HL-60 (cell line): ENCODE measurements around the gene ASB8.

Experiments
- DNase-seq, 2 experiments: peaks; one replicate each; pipeline ENCODE4 v3.0.0-alpha.2; 2010 to 2020; ENCODE audit warnings: low read depth in 1 of 2, low spot score in 1 of 2
- H3K27ac ChIP-seq: fragments of 250-450 bp; sonication (Bioruptor Pico); replicated peaks from 2 replicates; pipeline ENCODE4 v1.5.1; 2020; ENCODE audit warnings: mild to moderate bottlenecking, moderate library complexity
- H3K27me3 ChIP-seq: fragments of 250-450 bp; sonication (Bioruptor Pico); 2 replicates; pipeline ENCODE4 v1.5.1; 2021; ENCODE audit warnings: mild to moderate bottlenecking, moderate library complexity; ENCODE audit not compliant: insufficient read depth, poor library complexity, severe bottlenecking
- H3K4me3 ChIP-seq: replicated peaks from 2 replicates; pipeline ENCODE4 v1.5.1; 2011; ENCODE audit warnings: mild to moderate bottlenecking, control low read depth, low read length; ENCODE audit not compliant: insufficient read depth
- GABPA ChIP-seq: IDR thresholded peaks from 2 replicates; pipeline ENCODE4 v1.6.1; 2012; ENCODE audit warnings: low read depth
- POLR2AphosphoS5 ChIP-seq: IDR thresholded peaks from 2 replicates; pipeline ENCODE4 v1.6.1; 2012; ENCODE audit warnings: low read depth
- SPI1 ChIP-seq: IDR thresholded peaks from 2 replicates; pipeline ENCODE4 v1.6.1; 2012; ENCODE audit warnings: low read depth, mild to moderate bottlenecking, borderline replicate concordance
- TF ChIP-seq, protein P1 (sequence below): IDR thresholded peaks from one replicate; pipeline ENCODE4 v1.5.1; 2011; ENCODE audit warnings: low read length, control low read depth, inconsistent platforms; ENCODE audit not compliant: insufficient read depth
- TF ChIP-seq, protein P2 (sequence below): IDR thresholded peaks from 2 replicates; pipeline ENCODE4 v1.6.1; 2012; ENCODE audit warnings: low read depth; ENCODE audit not compliant: insufficient replicate concordance

Gene ASB8

DNA sequence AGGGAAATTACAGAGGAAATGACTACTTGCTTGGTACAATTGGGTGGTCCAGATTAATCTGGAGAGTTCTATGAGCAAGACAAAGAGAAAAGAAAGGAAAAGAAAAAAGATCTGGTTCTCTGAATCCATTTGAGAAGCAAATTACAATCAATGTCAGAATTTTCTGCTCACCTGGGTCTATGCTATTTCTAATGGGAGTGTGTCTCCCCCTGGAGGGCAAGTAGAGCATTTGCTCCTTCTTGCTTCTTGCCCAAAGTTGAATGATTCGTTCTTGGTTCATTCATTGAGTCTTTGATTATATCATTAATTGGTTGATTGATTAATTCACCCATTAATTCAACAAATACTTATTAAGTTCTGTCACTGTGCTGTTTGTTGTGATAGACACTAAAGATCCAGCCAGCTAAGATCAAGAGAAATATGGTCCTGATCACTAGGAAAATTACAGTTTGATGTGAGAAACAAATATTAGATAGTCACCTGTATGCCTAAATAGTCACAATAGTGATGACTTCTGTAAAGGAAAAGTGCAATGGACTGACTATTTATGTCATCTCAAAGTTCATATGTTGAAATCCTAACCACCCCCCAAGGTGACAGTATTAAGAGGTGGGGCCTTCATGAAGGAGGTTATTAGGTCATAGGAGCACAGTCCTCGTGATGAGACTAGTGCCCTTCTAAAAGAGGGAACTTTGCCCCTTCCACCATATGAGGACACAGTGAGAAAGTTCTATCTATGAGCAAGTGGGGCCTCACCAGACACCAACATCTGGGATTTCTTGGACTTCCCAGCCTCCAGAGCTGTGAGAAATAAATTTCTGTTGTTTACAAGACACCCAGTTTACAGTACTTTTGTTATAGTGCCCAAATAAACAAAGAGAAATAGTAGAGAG lies 8.0 kb upstream of the ASB8 start:
- H3K4me3 ChIP-seq = no peak overlapping the region
- peak in 1 of 2 experiments; percentile 49 for DNase-seq
- no peak overlapping the region for H3K27ac ChIP-seq
- TF ChIP-seq POLR2AphosphoS5 (no peak), SPI1 (no peak), GABPA (no peak)
- TF ChIP-seq, protein P1, sequence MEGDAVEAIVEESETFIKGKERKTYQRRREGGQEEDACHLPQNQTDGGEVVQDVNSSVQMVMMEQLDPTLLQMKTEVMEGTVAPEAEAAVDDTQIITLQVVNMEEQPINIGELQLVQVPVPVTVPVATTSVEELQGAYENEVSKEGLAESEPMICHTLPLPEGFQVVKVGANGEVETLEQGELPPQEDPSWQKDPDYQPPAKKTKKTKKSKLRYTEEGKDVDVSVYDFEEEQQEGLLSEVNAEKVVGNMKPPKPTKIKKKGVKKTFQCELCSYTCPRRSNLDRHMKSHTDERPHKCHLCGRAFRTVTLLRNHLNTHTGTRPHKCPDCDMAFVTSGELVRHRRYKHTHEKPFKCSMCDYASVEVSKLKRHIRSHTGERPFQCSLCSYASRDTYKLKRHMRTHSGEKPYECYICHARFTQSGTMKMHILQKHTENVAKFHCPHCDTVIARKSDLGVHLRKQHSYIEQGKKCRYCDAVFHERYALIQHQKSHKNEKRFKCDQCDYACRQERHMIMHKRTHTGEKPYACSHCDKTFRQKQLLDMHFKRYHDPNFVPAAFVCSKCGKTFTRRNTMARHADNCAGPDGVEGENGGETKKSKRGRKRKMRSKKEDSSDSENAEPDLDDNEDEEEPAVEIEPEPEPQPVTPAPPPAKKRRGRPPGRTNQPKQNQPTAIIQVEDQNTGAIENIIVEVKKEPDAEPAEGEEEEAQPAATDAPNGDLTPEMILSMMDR = peak; percentile 72
- no peaks in the 10 kb centered on the region for H3K27me3 ChIP-seq

DNA sequence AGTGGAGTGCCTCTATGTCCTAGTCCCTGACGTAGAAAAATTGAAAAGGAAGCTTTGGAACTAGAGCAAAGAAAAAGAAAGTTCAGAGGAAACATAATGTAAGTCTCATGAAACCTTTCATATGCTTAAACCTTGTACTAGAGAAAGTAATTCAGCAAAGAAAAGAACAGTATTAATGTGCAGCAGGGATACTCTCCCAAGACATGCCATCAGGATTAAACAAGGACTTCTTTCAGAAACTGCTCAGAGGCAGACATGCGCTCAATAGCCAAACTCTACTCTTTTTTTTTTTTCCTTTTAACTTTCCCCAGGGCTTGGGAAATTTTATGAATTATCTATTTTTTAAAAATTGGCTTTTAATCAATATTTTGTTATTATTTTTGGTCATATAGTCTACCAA lies 7.1 kb upstream of the ASB8 start:
- Histone ChIP-seq H3K4me3 (no peak overlapping the region), H3K27ac (no peak overlapping the region), H3K27me3 (no peaks in the 10 kb centered on the region)
- TF ChIP-seq, protein P2, sequence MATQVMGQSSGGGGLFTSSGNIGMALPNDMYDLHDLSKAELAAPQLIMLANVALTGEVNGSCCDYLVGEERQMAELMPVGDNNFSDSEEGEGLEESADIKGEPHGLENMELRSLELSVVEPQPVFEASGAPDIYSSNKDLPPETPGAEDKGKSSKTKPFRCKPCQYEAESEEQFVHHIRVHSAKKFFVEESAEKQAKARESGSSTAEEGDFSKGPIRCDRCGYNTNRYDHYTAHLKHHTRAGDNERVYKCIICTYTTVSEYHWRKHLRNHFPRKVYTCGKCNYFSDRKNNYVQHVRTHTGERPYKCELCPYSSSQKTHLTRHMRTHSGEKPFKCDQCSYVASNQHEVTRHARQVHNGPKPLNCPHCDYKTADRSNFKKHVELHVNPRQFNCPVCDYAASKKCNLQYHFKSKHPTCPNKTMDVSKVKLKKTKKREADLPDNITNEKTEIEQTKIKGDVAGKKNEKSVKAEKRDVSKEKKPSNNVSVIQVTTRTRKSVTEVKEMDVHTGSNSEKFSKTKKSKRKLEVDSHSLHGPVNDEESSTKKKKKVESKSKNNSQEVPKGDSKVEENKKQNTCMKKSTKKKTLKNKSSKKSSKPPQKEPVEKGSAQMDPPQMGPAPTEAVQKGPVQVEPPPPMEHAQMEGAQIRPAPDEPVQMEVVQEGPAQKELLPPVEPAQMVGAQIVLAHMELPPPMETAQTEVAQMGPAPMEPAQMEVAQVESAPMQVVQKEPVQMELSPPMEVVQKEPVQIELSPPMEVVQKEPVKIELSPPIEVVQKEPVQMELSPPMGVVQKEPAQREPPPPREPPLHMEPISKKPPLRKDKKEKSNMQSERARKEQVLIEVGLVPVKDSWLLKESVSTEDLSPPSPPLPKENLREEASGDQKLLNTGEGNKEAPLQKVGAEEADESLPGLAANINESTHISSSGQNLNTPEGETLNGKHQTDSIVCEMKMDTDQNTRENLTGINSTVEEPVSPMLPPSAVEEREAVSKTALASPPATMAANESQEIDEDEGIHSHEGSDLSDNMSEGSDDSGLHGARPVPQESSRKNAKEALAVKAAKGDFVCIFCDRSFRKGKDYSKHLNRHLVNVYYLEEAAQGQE = no peak
- TF ChIP-seq, protein P1 = no peak
- no peak for TF ChIP-seq GABPA
- TF ChIP-seq SPI1 = no peak
- no peak for TF ChIP-seq POLR2AphosphoS5
- no peak for DNase-seq

DNA sequence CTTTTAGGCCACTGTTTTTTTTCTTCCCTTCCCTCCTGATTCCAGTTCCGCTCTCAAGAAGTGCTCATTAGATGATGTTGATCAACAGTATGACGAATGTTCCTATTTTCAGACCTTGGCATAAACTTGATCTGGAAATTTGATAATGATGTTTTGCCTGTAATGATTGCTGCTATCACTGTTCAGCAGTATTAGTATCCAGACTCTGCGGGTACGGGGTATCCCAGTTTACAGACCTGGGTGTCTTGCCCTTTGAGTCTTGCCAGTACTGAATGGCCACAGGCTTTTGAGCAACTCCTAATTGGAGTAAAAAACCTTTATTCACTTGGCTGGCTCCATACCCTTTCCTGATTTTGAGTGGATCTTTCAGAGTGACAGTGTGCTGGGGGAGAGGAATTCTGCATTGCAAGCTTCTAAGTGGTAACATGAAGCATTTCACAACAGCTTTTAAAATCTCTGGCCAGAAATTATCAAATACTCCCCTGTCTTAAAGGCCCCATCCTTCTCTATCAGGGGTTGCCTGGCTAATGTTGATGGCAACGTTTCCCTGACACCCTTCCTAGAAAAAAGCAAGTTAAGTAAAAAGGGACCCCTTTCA lies 5.9 kb upstream of the ASB8 start:
- TF ChIP-seq, protein P1 = no peak
- TF ChIP-seq, protein P2 = no peak
- no peak for TF ChIP-seq GABPA
- TF ChIP-seq SPI1 = no peak
- TF ChIP-seq POLR2AphosphoS5 = no peak
- Histone ChIP-seq H3K27ac (no peak overlapping the region), H3K4me3 (no peak overlapping the region), H3K27me3 (no peaks in the 10 kb centered on the region)
- DNase-seq = no peak
